ENCODE data around the gene TRIM33.
"Not testable (repeated sequence)": the region's sequence is repeated elsewhere in the genome, so short reads cannot be mapped to it uniquely, and the experiment has no call there.

TRIM33 gene

GRCh38 chr1:114462341-114462740 is 48.7 kb downstream of the TRIM33 start:
- no peak for DNase-seq

GRCh38 chr1:114458237-114458777 is 52.7 kb downstream of the TRIM33 start:
- DNase-seq: peak in 1 of 5 donors; percentile 42

- DNase-seq: no peak
Measured at GRCh38 chr1:114457675-114458236, 53.2 kb downstream of the TRIM33 start.

- no peak for DNase-seq
Measured at GRCh38 chr1:114456586-114456985, 54.4 kb downstream of the TRIM33 start.

- DNase-seq: no peak
Measured at GRCh38 chr1:114455102-114455785, 55.8 kb downstream of the TRIM33 start.

- no peak for DNase-seq
Measured at GRCh38 chr1:114454539-114454938, 56.5 kb downstream of the TRIM33 start.

- no peak for DNase-seq
Measured at GRCh38 chr1:114453361-114453784, 57.6 kb downstream of the TRIM33 start.

- no peak for DNase-seq
Measured at GRCh38 chr1:114448370-114449036, 62.5 kb downstream of the TRIM33 start.

- DNase-seq: no peak
Measured at GRCh38 chr1:114446198-114446597, 64.8 kb downstream of the TRIM33 start.

- DNase-seq: not testable (repeated sequence)
Measured at GRCh38 chr1:114443226-114443625, 67.8 kb downstream of the TRIM33 start.

- DNase-seq: no peak
Measured at GRCh38 chr1:114441332-114441731, 69.7 kb downstream of the TRIM33 start.

GRCh38 chr1:114439369-114439768 is 71.6 kb downstream of the TRIM33 start:
- no peak for DNase-seq

- DNase-seq: no peak
Measured at GRCh38 chr1:114437812-114438211, 73.2 kb downstream of the TRIM33 start.

GRCh38 chr1:114436799-114437198 is 74.2 kb downstream of the TRIM33 start:
- DNase-seq: no peak

- DNase-seq: no peak
Measured at GRCh38 chr1:114435088-114435715, 75.8 kb downstream of the TRIM33 start.

- no peak for DNase-seq
Measured at GRCh38 chr1:114431026-114431425, 80.0 kb downstream of the TRIM33 start.

GRCh38 chr1:114428083-114428754 is 82.8 kb downstream of the TRIM33 start:
- no peak for DNase-seq

GRCh38 chr1:114427612-114428011 is 83.4 kb downstream of the TRIM33 start:
- no peak for DNase-seq

- DNase-seq: no peak
Measured at GRCh38 chr1:114423455-114423854, 87.5 kb downstream of the TRIM33 start.

- DNase-seq: not testable (repeated sequence)
Measured at GRCh38 chr1:114418948-114419347, 92.1 kb downstream of the TRIM33 start.

- DNase-seq: no peak
Measured at GRCh38 chr1:114397601-114398000, 113.4 kb downstream of the TRIM33 start.

- no peak for DNase-seq
Measured at GRCh38 chr1:114395863-114396262, 115.1 kb downstream of the TRIM33 start.

GRCh38 chr1:114390960-114391359 is 120.0 kb downstream of the TRIM33 start:
- DNase-seq: no peak
